ENCODE results near the gene DRD1.
"Not testable (repeated sequence)": the region's sequence is repeated elsewhere in the genome, so short reads cannot be mapped to it uniquely, and the experiment has no call there.

DRD1 gene

DNA sequence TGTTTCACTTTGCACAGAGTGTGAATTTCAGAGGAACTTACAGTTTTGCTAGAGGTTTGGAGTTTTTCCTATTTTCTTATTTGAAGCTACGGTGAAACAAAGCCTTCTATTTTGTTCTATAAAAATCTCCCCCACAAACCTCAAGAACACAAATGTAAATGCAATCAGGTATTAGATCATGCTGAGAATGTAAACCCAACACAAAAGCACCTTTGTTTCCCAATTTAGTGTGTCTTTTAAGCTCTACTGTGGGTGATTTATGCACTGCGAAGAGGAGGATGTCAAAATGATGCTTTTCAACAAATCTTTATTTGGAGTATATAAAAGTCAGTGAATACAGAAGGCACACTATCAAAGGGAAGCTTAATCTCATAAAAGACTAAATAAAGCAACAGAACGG lies 4.3 kb upstream of the DRD1 start:
- TF ChIP-seq POU6F1 (CRISPR knock-in tag; IDR thresholded peaks at IDR 0.05; ENCODE audit: borderline replicate concordance, low read depth) (no peak), ZNF565 (CRISPR knock-in tag; conservative IDR thresholded peaks at IDR 0.05; ENCODE audit: low read depth) (no peak), TOX (CRISPR knock-in tag; IDR thresholded peaks at IDR 0.05; ENCODE audit: borderline replicate concordance) (no peak), GLIS3 (CRISPR knock-in tag; IDR thresholded peaks at IDR 0.05) (no peak), TCF4 (CRISPR knock-in tag; IDR thresholded peaks at IDR 0.05; ENCODE audit: borderline replicate concordance) (no peak), CSRNP3 (CRISPR knock-in tag; IDR thresholded peaks at IDR 0.05) (no peak), CREB5 (CRISPR knock-in tag; IDR thresholded peaks at IDR 0.05; ENCODE audit: low read depth) (no peak), ESRRG (CRISPR knock-in tag; IDR thresholded peaks at IDR 0.05) (no peak), CSDC2 (CRISPR knock-in tag; IDR thresholded peaks at IDR 0.05) (no peak), SNAI2 (CRISPR knock-in tag; IDR thresholded peaks at IDR 0.05) (no peak), ZNF8 (CRISPR knock-in tag; IDR thresholded peaks at IDR 0.05) (no peak), OSR1 (CRISPR knock-in tag; IDR thresholded peaks at IDR 0.05) (no peak), ZNF70 (CRISPR knock-in tag; IDR thresholded peaks at IDR 0.05) (no peak), ARNTL (CRISPR knock-in tag; IDR thresholded peaks at IDR 0.05; ENCODE audit: borderline replicate concordance, low read depth) (no peak), PATZ1 (CRISPR knock-in tag; IDR thresholded peaks at IDR 0.05; ENCODE audit: borderline replicate concordance) (no peak), ZC3H10 (CRISPR knock-in tag; IDR thresholded peaks at IDR 0.05) (no peak), PPARA (CRISPR knock-in tag; IDR thresholded peaks at IDR 0.05; ENCODE audit: borderline replicate concordance) (no peak), BACH2 (CRISPR knock-in tag; IDR thresholded peaks at IDR 0.05; ENCODE audit: borderline replicate concordance) (no peak)
- TF ChIP-seq, protein P1, sequence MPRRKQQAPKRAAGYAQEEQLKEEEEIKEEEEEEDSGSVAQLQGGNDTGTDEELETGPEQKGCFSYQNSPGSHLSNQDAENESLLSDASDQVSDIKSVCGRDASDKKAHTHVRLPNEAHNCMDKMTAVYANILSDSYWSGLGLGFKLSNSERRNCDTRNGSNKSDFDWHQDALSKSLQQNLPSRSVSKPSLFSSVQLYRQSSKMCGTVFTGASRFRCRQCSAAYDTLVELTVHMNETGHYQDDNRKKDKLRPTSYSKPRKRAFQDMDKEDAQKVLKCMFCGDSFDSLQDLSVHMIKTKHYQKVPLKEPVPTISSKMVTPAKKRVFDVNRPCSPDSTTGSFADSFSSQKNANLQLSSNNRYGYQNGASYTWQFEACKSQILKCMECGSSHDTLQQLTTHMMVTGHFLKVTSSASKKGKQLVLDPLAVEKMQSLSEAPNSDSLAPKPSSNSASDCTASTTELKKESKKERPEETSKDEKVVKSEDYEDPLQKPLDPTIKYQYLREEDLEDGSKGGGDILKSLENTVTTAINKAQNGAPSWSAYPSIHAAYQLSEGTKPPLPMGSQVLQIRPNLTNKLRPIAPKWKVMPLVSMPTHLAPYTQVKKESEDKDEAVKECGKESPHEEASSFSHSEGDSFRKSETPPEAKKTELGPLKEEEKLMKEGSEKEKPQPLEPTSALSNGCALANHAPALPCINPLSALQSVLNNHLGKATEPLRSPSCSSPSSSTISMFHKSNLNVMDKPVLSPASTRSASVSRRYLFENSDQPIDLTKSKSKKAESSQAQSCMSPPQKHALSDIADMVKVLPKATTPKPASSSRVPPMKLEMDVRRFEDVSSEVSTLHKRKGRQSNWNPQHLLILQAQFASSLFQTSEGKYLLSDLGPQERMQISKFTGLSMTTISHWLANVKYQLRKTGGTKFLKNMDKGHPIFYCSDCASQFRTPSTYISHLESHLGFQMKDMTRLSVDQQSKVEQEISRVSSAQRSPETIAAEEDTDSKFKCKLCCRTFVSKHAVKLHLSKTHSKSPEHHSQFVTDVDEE (CRISPR knock-in tag; IDR thresholded peaks at IDR 0.05), result no peak
- ATAC-seq, result no peak

DNA sequence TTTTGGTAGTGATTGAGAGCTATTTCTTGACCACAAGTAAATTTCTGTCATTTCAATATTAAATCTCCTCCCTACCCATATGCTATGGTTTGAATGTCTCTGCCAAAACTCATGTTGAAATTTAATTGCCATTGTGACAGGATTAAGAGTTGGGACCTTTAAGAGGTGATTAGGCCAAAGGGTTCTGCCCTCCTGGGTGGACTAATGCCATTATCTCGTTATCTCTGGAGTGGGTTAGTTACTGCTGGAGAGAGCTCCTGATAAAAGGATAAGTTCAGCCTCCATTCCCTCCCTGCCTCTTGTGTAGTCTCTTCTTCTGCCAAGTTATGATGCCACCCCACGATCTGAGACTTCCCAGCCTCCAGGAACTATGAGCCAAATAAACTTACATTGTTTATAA lies 3.6 kb upstream of the DRD1 start:
- no peak for ATAC-seq
- TF ChIP-seq, protein P1 (CRISPR knock-in tag; IDR thresholded peaks at IDR 0.05), result no peak
- TF ChIP-seq ZNF70 (CRISPR knock-in tag; IDR thresholded peaks at IDR 0.05) (no peak), TOX (CRISPR knock-in tag; IDR thresholded peaks at IDR 0.05; ENCODE audit: borderline replicate concordance) (no peak), ISL1 (CRISPR knock-in tag; IDR thresholded peaks at IDR 0.05) (no peak), ESRRG (CRISPR knock-in tag; IDR thresholded peaks at IDR 0.05) (no peak), OSR1 (CRISPR knock-in tag; IDR thresholded peaks at IDR 0.05) (no peak), ZNF8 (CRISPR knock-in tag; IDR thresholded peaks at IDR 0.05) (no peak), BACH2 (CRISPR knock-in tag; IDR thresholded peaks at IDR 0.05; ENCODE audit: borderline replicate concordance) (no peak), CSDC2 (CRISPR knock-in tag; IDR thresholded peaks at IDR 0.05) (no peak), ARNTL (CRISPR knock-in tag; IDR thresholded peaks at IDR 0.05; ENCODE audit: borderline replicate concordance, low read depth) (no peak), ZFP3 (CRISPR knock-in tag; IDR thresholded peaks at IDR 0.05) (no peak), ZFP30 (CRISPR knock-in tag; IDR thresholded peaks at IDR 0.05) (no peak), SNAI2 (CRISPR knock-in tag; IDR thresholded peaks at IDR 0.05) (no peak), ZNF565 (CRISPR knock-in tag; conservative IDR thresholded peaks at IDR 0.05; ENCODE audit: low read depth) (no peak)

DNA sequence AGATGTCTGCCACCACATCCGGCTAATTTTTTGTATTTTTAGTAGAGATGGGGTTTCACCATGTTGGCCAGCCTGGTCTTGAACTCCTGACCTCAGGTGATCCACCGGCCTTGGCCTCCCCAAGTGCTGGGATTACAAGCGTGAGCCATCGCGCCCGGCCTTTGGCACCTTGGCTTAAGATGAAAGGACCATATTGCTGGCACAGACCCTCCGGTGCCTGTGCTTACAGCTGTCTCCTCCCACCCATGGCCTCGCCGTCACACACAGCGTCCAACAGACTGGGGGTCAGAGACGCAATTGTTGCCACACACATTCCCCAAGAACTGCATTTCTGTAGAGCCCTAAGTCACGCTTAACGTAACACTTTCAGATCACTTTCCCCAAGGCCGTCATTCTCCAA lies 2.4 kb upstream of the DRD1 start:
- ATAC-seq, result not testable (repeated sequence)
